CD14-positive monocyte (primary cell): ENCODE results near the gene ZNF273. TPM values are rescaled to one million over a fixed set of nuclear protein-coding genes. Genes with fewer than 3 reads are reported as not detected.

ENCODE experiments used
- DNase-seq, 3 donors: peaks; one replicate each; pipeline ENCODE4 v3.0.0-alpha.2; 2011 to 2022
- H2AFZ ChIP-seq: 2 replicates; pipeline ENCODE4 v1.6.0; 2012; ENCODE audit warnings: mild to moderate bottlenecking, low read depth, low read length, inconsistent platforms; ENCODE audit not compliant: insufficient read depth, poor library complexity, severe bottlenecking
- H3K27ac ChIP-seq, 2 donors: 1 replicate in 1 of 2; 2 replicates in 1 of 2; pipeline ENCODE4 v1.5.1; 2012 to 2013; ENCODE audit warnings: low read length in 2 of 2, control low read depth in 1 of 2, inconsistent platforms in 1 of 2, low read depth in 1 of 2, mild to moderate bottlenecking in 1 of 2
- H3K27me3 ChIP-seq, 2 donors: one replicate each; pipeline versions ENCODE4 v1.6.0 to v1.6.1; 2011 to 2013; ENCODE audit warnings: low read length in 2 of 2; ENCODE audit not compliant: control insufficient read depth in 2 of 2, insufficient read depth in 2 of 2
- H3K36me3 ChIP-seq, 2 donors: replicated peaks in 1 of 2; 1 replicate in 1 of 2; 2 replicates in 1 of 2; pipeline versions ENCODE4 v1.5.1 to v1.6.1; 2012 to 2013; ENCODE audit warnings: low read length in 2 of 2, control low read depth in 1 of 2, inconsistent platforms in 1 of 2, mild to moderate bottlenecking in 1 of 2; ENCODE audit not compliant: insufficient read depth in 2 of 2, control insufficient read depth in 1 of 2
- H3K4me1 ChIP-seq, 2 donors: 1 replicate in 1 of 2; 2 replicates in 1 of 2; pipeline versions ENCODE4 v1.5.1 to v1.6.1; 2012 to 2013; ENCODE audit warnings: low read length in 2 of 2, control low read depth in 1 of 2, inconsistent platforms in 1 of 2, mild to moderate bottlenecking in 1 of 2, moderate library complexity in 1 of 2; ENCODE audit not compliant: insufficient read depth in 2 of 2, control insufficient read depth in 1 of 2
- H3K4me2 ChIP-seq: replicated peaks from 2 replicates; pipeline ENCODE3; 2012; ENCODE audit warnings: low read length, moderate library complexity, mild to moderate bottlenecking; ENCODE audit not compliant: poor library complexity, severe bottlenecking; ENCODE audit errors: extremely low read depth
- H3K4me3 ChIP-seq, 3 experiments: fragments of 200-600 bp in 1 of 3; sonication (generic) in 1 of 3; replicated peaks in 1 of 3; 1 replicate in 2 of 3; 2 replicates in 1 of 3; pipeline ENCODE4 v1.5.1; 2011 to 2013; ENCODE audit warnings: low read length in 3 of 3, mild to moderate bottlenecking in 3 of 3, control low read depth in 2 of 3, low read depth in 2 of 3, inconsistent platforms in 1 of 3, moderate library complexity in 1 of 3
- H3K79me2 ChIP-seq: 2 replicates; pipeline ENCODE4 v1.6.0; 2012; ENCODE audit warnings: mild to moderate bottlenecking, control low read depth, inconsistent platforms, low read length, moderate library complexity; ENCODE audit not compliant: insufficient read depth
- H3K9ac ChIP-seq: 2 replicates; pipeline ENCODE4 v1.6.0; 2017; ENCODE audit warnings: low read length, mild to moderate bottlenecking; ENCODE audit not compliant: insufficient read depth, poor library complexity, severe bottlenecking
- H3K9me3 ChIP-seq, 2 donors: replicated peaks in 1 of 2; 1 replicate in 1 of 2; 2 replicates in 1 of 2; pipeline versions ENCODE4 v1.5.1 to v1.6.1; 2012 to 2013; ENCODE audit warnings: low read length in 2 of 2, control low read depth in 1 of 2; ENCODE audit not compliant: control insufficient read depth in 1 of 2, insufficient read depth in 1 of 2
- H4K20me1 ChIP-seq: 2 replicates; pipeline ENCODE4 v1.6.0; 2012; ENCODE audit warnings: mild to moderate bottlenecking, low read length, control low read depth, moderate library complexity; ENCODE audit not compliant: insufficient read depth
- H3K27ac Mint-ChIP-seq, 7 donors: one replicate each; pipeline ENCODE4 v1.8.0; 2020; ENCODE audit warnings: mild to moderate bottlenecking in 7 of 7, mixed read lengths in 7 of 7, moderate library complexity in 6 of 7, inconsistent platforms in 2 of 7
- H3K27me3 Mint-ChIP-seq, 3 donors: one replicate each; pipeline ENCODE4 v1.8.0; 2021 to 2022; ENCODE audit warnings: low read depth in 3 of 3, mild to moderate bottlenecking in 3 of 3, mixed read lengths in 3 of 3, moderate library complexity in 3 of 3, inconsistent platforms in 1 of 3
- H3K36me3 Mint-ChIP-seq, 2 donors: one replicate each; pipeline ENCODE4 v1.8.0; 2020; ENCODE audit warnings: mixed read lengths in 2 of 2, inconsistent platforms in 1 of 2, mild to moderate bottlenecking in 1 of 2
- H3K4me1 Mint-ChIP-seq: one replicate; pipeline ENCODE4 v1.8.0; 2020; ENCODE audit warnings: mild to moderate bottlenecking, mixed read lengths
- H3K4me3 Mint-ChIP-seq, 2 donors: one replicate each; pipeline ENCODE4 v1.8.0; 2020; ENCODE audit warnings: mild to moderate bottlenecking in 2 of 2, mixed read lengths in 2 of 2, moderate library complexity in 1 of 2
- H3K9me3 Mint-ChIP-seq, 7 donors: one replicate each; pipeline ENCODE4 v1.8.0; 2020 to 2022; ENCODE audit warnings: mixed read lengths in 7 of 7, mild to moderate bottlenecking in 6 of 7, moderate library complexity in 6 of 7, inconsistent platforms in 2 of 7
- CTCF ChIP-seq: fragments of 200-600 bp; IDR thresholded peaks from one replicate; pipeline ENCODE4 v1.8.0; 2022; ENCODE audit warnings: antibody characterized with exemption, mild to moderate bottlenecking
- WGBS: methylation state at CpG from one replicate; pipeline ENCODE4 v1.1.5; 2013; ENCODE audit warnings: missing lambda C conversion rate; ENCODE audit not compliant: insufficient coverage; 5-methylcytosine and 5-hydroxymethylcytosine counted together
- intact Hi-C, 2 donors: fragments of 100-400 bp; cut with micrococcal nuclease; formaldehyde crosslinking; loops; one replicate each; pipeline versions ENCODE4 v1.15.0 to v1.15.1; 2023
- polyA plus RNA-seq, 3 donors: library from polyadenylated mRNA; depleted of rRNA in 1 of 3; unstranded in 2 of 3; stranded (reverse) in 1 of 3; fragments of 300-500 nt in 2 of 3; fragments of >200 nt in 1 of 3; fragmentation: Illumina TruSeq in 2 of 3; gene quantifications; 1 replicate in 2 of 3; 2 replicates in 1 of 3; pipeline ENCODE4 v1.2.3, GENCODE V29; 2012 to 2021

Gene ZNF273
- polyA plus RNA-seq, 3 donors, result 0.21 to 1.7 (median 0.62) TPM

- no peak for DNase-seq
- Histone ChIP-seq H3K27ac (no peak overlapping the region), H3K36me3 (no peaks in the 10 kb centered on the region), H3K4me2 (peak overlapping the region; percentile 89), H3K27me3 (peaks cover 6 to 38% of the 10 kb centered on the region in 2 donors), H3K9ac (peak overlapping the region; percentile 59), H2AFZ (peak overlapping the region; percentile 86), H3K4me3 (peak overlapping the region; percentile 24 to 75 (median 48)), H3K9me3 (peaks cover 15 to 25% of the 10 kb centered on the region in 2 donors), H4K20me1 (no peaks in the 10 kb centered on the region), H3K79me2 (no peaks in the 10 kb centered on the region), H3K4me1 (peaks cover 16 to 21% of the 10 kb centered on the region in 2 donors)
- WGBS, result under 1% methylated on average over 16 of the region's 17 CpGs
- Mint-ChIP-seq H3K27me3 (peaks cover 39 to 73% (median 54%) of the 10 kb centered on the region in 3 donors), H3K9me3 (peaks cover 10 to 36% (median 19%) of the 10 kb centered on the region in 7 donors), H3K4me3 (peak overlapping the region; percentile 92 to 97), H3K4me1 (peaks cover 14% of the 10 kb centered on the region), H3K27ac (peak overlapping the region in 3 of 7 donors; percentile 8 to 27 (median 8)), H3K36me3 (no peaks in the 10 kb centered on the region)
- TF ChIP-seq CTCF, result no peak
- intact Hi-C loops, result no loop called here
These were observed 14.5 kb upstream of the ZNF273 start for GRCh38 chr7:64888561-64888900.

GRCh38 chr7:64888901-64889685 is 14.0 kb upstream of the ZNF273 start:
- peaks cover 14% of the 10 kb centered on the region for H3K4me1 Mint-ChIP-seq
- no peak for TF ChIP-seq CTCF
- H3K4me1 ChIP-seq, result peaks cover 16 to 21% of the 10 kb centered on the region in 2 donors
- no peaks in the 10 kb centered on the region for H4K20me1 ChIP-seq
- H3K27ac ChIP-seq, result no peak overlapping the region
- H3K36me3 Mint-ChIP-seq, result no peaks in the 10 kb centered on the region
- peak; percentile 16 to 48 (median 47) for DNase-seq
- H3K36me3 ChIP-seq, result no peaks in the 10 kb centered on the region
- H3K4me3 Mint-ChIP-seq, result peak overlapping the region; percentile 92 to 97
- H3K27me3 ChIP-seq, result peaks cover 6 to 32% of the 10 kb centered on the region in 2 donors
- H3K27ac Mint-ChIP-seq, result peak overlapping the region in 2 of 7 donors; percentile 8 to 27
- peak overlapping the region; percentile 24 to 75 (median 48) for H3K4me3 ChIP-seq
- peaks cover 10 to 20% of the 10 kb centered on the region in 2 donors for H3K9me3 ChIP-seq
- H3K9me3 Mint-ChIP-seq, result peaks cover 6 to 30% (median 14%) of the 10 kb centered on the region in 7 donors
- peak overlapping the region; percentile 59 for H3K9ac ChIP-seq
- peaks cover 38 to 68% (median 50%) of the 10 kb centered on the region in 3 donors for H3K27me3 Mint-ChIP-seq
- no peaks in the 10 kb centered on the region for H3K79me2 ChIP-seq
- intact Hi-C loops, result no loop called here
- peak overlapping the region; percentile 89 for H3K4me2 ChIP-seq
- WGBS, result 3% methylated on average over 54 of the region's 60 CpGs
- H2AFZ ChIP-seq, result peak overlapping the region; percentile 86
